Activated CD4-positive, alpha-beta T cell treated with anti-CD3 and anti-CD28 coated beads for 36 hours (primary cell): Measurements from ENCODE around the gene MUS81. TPM values are rescaled to one million over a fixed set of nuclear protein-coding genes. Genes with fewer than 3 reads are reported as not detected.
A peak's percentile ranks its signal among the peaks of the same experiment; 100 is the strongest.
"Not testable (repeated sequence)": the region's sequence is repeated elsewhere in the genome, so short reads cannot be mapped to it uniquely, and the experiment has no call there.

Experiments used
- ATAC-seq: fragments of 200-7000 bp; cut with Tn5 transposase; one replicate; pipeline ENCODE4 v1.10.0; 2021; ENCODE audit warnings: mild to moderate bottlenecking, moderate library complexity
- CTCF ChIA-PET: fragments of 350-600 bp; sonication (Branson Sonifier 250); formaldehyde crosslinking; loops from one replicate; lab custom pipeline; 2021; ENCODE audit warnings: antibody characterized with exemption; lab: Charles Lee
- POLR2A ChIA-PET: fragments of 350-600 bp; sonication (Branson Sonifier 250); formaldehyde crosslinking; loops from one replicate; lab custom pipeline; 2021; ENCODE audit warnings: antibody characterized with exemption, inconsistent platforms; lab: Charles Lee
- DNase-seq: peaks from one replicate; pipeline ENCODE4 v3.0.0-alpha.2; 2020
- H3K27ac Mint-ChIP-seq: one replicate; pipeline ENCODE4 v1.8.0; 2021; ENCODE audit warnings: mixed read lengths
- H3K27me3 Mint-ChIP-seq: one replicate; pipeline ENCODE4 v1.8.0; 2021; ENCODE audit warnings: mixed read lengths
- H3K36me3 Mint-ChIP-seq: one replicate; pipeline ENCODE4 v1.8.0; 2021; ENCODE audit warnings: low read depth, mixed read lengths
- H3K4me1 Mint-ChIP-seq: one replicate; pipeline ENCODE4 v1.8.0; 2021; ENCODE audit warnings: mixed read lengths
- H3K4me3 Mint-ChIP-seq: one replicate; pipeline ENCODE4 v1.8.0; 2021; ENCODE audit warnings: mild to moderate bottlenecking, moderate library complexity, mixed read lengths
- H3K9me3 Mint-ChIP-seq: one replicate; pipeline ENCODE4 v1.8.0; 2021; ENCODE audit warnings: low read depth, mixed read lengths
- intact Hi-C, 2 experiments: fragments of 100-400 bp; cut with DNase I in 1 of 2; cut with micrococcal nuclease in 1 of 2; formaldehyde crosslinking; loops; one replicate each; pipeline versions ENCODE4 v1.14.2 to v1.15.1; 2022 to 2024; cut with DNase I, micrococcal nuclease
- total RNA-seq, 2 experiments: library from RNA; stranded (reverse); gene quantifications; one replicate each; pipeline ENCODE4 v1.2.3, GENCODE V29; 2021

MUS81 gene
- total RNA-seq, 2 experiments from 2014 or later, result 59.2 to 67.8 TPM

- H3K4me3 Mint-ChIP-seq, DNase-seq, H3K9me3 Mint-ChIP-seq, H3K27me3 Mint-ChIP-seq, H3K27ac Mint-ChIP-seq, ATAC-seq, intact Hi-C loops, H3K4me1 Mint-ChIP-seq: not testable (repeated sequence)
- H3K36me3 Mint-ChIP-seq, result peaks cover 23% of the 10 kb centered on the region
- POLR2A ChIA-PET, result interaction anchor here (2.5 kb wide), 1 partner anchor 10 kb away, joined by 8 read pairs; no protein-coding TSS in a partner anchor
- CTCF ChIA-PET, result interaction anchor here (0.7 to 3.1 kb wide), 8 partner anchors 11 to 195 kb away, joined by 3 to 11 read pairs (median 4); partner anchors contain the start of gene MUS81
These were observed 11.5 kb upstream of the MUS81 start for GRCh38 chr11:65848693-65849092.

GRCh38 chr11:65849366-65849765 is 10.9 kb upstream of the MUS81 start:
- ChIA-PET POLR2A (interaction anchor here (2.5 kb wide), 1 partner anchor 10 kb away, joined by 8 read pairs; no protein-coding TSS in a partner anchor), CTCF (interaction anchor here (0.9 to 3.1 kb wide), 6 partner anchors 10 to 196 kb away, joined by 3 to 11 read pairs (median 6); partner anchors contain the start of genes KAT5 and MUS81)
- ATAC-seq, result no peak

GRCh38 chr11:65849771-65850216 is 10.4 kb upstream of the MUS81 start:
- peaks cover 3% of the 10 kb centered on the region for H3K9me3 Mint-ChIP-seq
- H3K4me1 Mint-ChIP-seq, result peaks cover 7% of the 10 kb centered on the region
- H3K36me3 Mint-ChIP-seq, result peaks cover 34% of the 10 kb centered on the region
- no peak overlapping the region for H3K4me3 Mint-ChIP-seq
- ATAC-seq (no peak), DNase-seq (no peak)
- POLR2A ChIA-PET, result interaction anchor here (2.5 kb wide), 1 partner anchor 9 kb away, joined by 8 read pairs; no protein-coding TSS in a partner anchor
- intact Hi-C loops, result no loop called here
- H3K27ac Mint-ChIP-seq, result no peak overlapping the region
- H3K27me3 Mint-ChIP-seq, result no peaks in the 10 kb centered on the region
- CTCF ChIA-PET, result interaction anchor here (1.1 to 3.1 kb wide), 6 partner anchors 10 to 197 kb away, joined by 3 to 11 read pairs (median 6); partner anchors contain the start of genes KAT5 and MUS81

More at GRCh38 chr11:65849366-65849765, 10.9 kb upstream of the MUS81 start:
- no peak overlapping the region for H3K27ac Mint-ChIP-seq
- intact Hi-C loops, result no loop called here
- peaks cover 2% of the 10 kb centered on the region for H3K4me1 Mint-ChIP-seq
- peaks cover 3% of the 10 kb centered on the region for H3K9me3 Mint-ChIP-seq
- H3K36me3 Mint-ChIP-seq, result peaks cover 29% of the 10 kb centered on the region
- H3K27me3 Mint-ChIP-seq, result no peaks in the 10 kb centered on the region
- no peak for DNase-seq
- no peak overlapping the region for H3K4me3 Mint-ChIP-seq

GRCh38 chr11:65850217-65851082 is 9.8 kb upstream of the MUS81 start:
- peaks cover 38% of the 10 kb centered on the region for H3K36me3 Mint-ChIP-seq
- intact Hi-C loops, result no loop called here
- H3K27ac Mint-ChIP-seq, result no peak overlapping the region
- CTCF ChIA-PET, result interaction anchor here (0.5 to 3.1 kb wide), 10 partner anchors 9 to 1383 kb away, joined by 3 to 14 read pairs (median 4); partner anchors contain the start of genes KAT5 and MUS81
- H3K4me3 Mint-ChIP-seq, result no peak overlapping the region
- H3K4me1 Mint-ChIP-seq, result peaks cover 12% of the 10 kb centered on the region
- POLR2A ChIA-PET, result interaction anchor here (1.3 to 2.5 kb wide), 2 partner anchors 9 to 11 kb away, joined by 6 to 8 read pairs; no protein-coding TSS in a partner anchor
- peaks cover 3% of the 10 kb centered on the region for H3K9me3 Mint-ChIP-seq
- no peaks in the 10 kb centered on the region for H3K27me3 Mint-ChIP-seq
- ATAC-seq, result no peak
- DNase-seq, result no peak

GRCh38 chr11:65851083-65851579 is 9.1 kb upstream of the MUS81 start:
- ChIA-PET POLR2A (interaction anchor here (1.2 to 2.5 kb wide), 4 partner anchors 8 to 107 kb away, joined by 3 to 8 read pairs (median 4); no protein-coding TSS in a partner anchor), CTCF (interaction anchor here (0.5 to 3.1 kb wide), 11 partner anchors 9 to 1383 kb away, joined by 3 to 14 read pairs (median 3); partner anchors contain the start of gene MUS81)
- Mint-ChIP-seq H3K4me1 (peaks cover 19% of the 10 kb centered on the region), H3K27me3 (no peaks in the 10 kb centered on the region), H3K36me3 (peaks cover 45% of the 10 kb centered on the region), H3K4me3 (no peak overlapping the region), H3K9me3 (peaks cover 3% of the 10 kb centered on the region), H3K27ac (no peak overlapping the region)
- no peak for DNase-seq
- peak; percentile 45 for ATAC-seq
- intact Hi-C loops, result no loop called here

GRCh38 chr11:65851811-65852507 is 8.3 kb upstream of the MUS81 start:
- no peaks in the 10 kb centered on the region for H3K27me3 Mint-ChIP-seq
- ATAC-seq (no peak), DNase-seq (no peak)
- peaks cover 3% of the 10 kb centered on the region for H3K9me3 Mint-ChIP-seq
- H3K4me1 Mint-ChIP-seq, result peaks cover 26% of the 10 kb centered on the region
- ChIA-PET CTCF (interaction anchor here (0.6 to 2.0 kb wide), 12 partner anchors 8 to 224 kb away, joined by 3 to 14 read pairs (median 3); partner anchors contain the start of genes BANF1 and MUS81), POLR2A (interaction anchor here (0.8 to 1.4 kb wide), 7 partner anchors 9 to 316 kb away, joined by 3 to 6 read pairs (median 3); partner anchors contain the start of gene SNX32)
- intact Hi-C loops, result no loop called here
- peaks cover 53% of the 10 kb centered on the region for H3K36me3 Mint-ChIP-seq
- no peak overlapping the region for H3K27ac Mint-ChIP-seq
- no peak overlapping the region for H3K4me3 Mint-ChIP-seq

- DNase-seq (no peak), ATAC-seq (no peak)
- POLR2A ChIA-PET, result interaction anchor here (0.6 to 1.4 kb wide), 7 partner anchors 19 to 317 kb away, joined by 3 to 4 read pairs (median 3); partner anchors contain the start of gene SNX32
- no peaks in the 10 kb centered on the region for H3K27me3 Mint-ChIP-seq
- intact Hi-C loops, result no loop called here
- peaks cover 3% of the 10 kb centered on the region for H3K9me3 Mint-ChIP-seq
- peaks cover 53% of the 10 kb centered on the region for H3K36me3 Mint-ChIP-seq
- H3K4me1 Mint-ChIP-seq, result peaks cover 26% of the 10 kb centered on the region
- H3K4me3 Mint-ChIP-seq, result no peak overlapping the region
- no peak overlapping the region for H3K27ac Mint-ChIP-seq
- CTCF ChIA-PET, result interaction anchor here (0.8 to 2.0 kb wide), 8 partner anchors 7 to 189 kb away, joined by 3 to 14 read pairs (median 3); partner anchors contain the start of genes BANF1 and MUS81
These were observed 7.6 kb upstream of the MUS81 start for GRCh38 chr11:65852508-65853245.

GRCh38 chr11:65853246-65853979 is 6.8 kb upstream of the MUS81 start:
- Mint-ChIP-seq H3K27ac (no peak overlapping the region), H3K27me3 (no peaks in the 10 kb centered on the region), H3K4me1 (peaks cover 28% of the 10 kb centered on the region), H3K9me3 (peaks cover 3% of the 10 kb centered on the region), H3K4me3 (peak overlapping the region; percentile 6), H3K36me3 (peaks cover 53% of the 10 kb centered on the region)
- ChIA-PET POLR2A (interaction anchor here (0.6 to 1.4 kb wide), 5 partner anchors 20 to 141 kb away, joined by 3 to 4 read pairs (median 3); partner anchors contain the start of gene SNX32), CTCF (interaction anchor here (0.8 to 1.7 kb wide), 5 partner anchors 8 to 81 kb away, joined by 3 read pairs; no protein-coding TSS in a partner anchor)
- ATAC-seq, result no peak
- no peak for DNase-seq
- intact Hi-C loops, result no loop called here

- peak overlapping the region; percentile 53 for H3K4me3 Mint-ChIP-seq
- H3K4me1 Mint-ChIP-seq, result peaks cover 29% of the 10 kb centered on the region
- peak overlapping the region; percentile 37 for H3K27ac Mint-ChIP-seq
- POLR2A ChIA-PET, result no interaction called here
- ATAC-seq (no peak), DNase-seq (no peak)
- H3K27me3 Mint-ChIP-seq, result no peaks in the 10 kb centered on the region
- peaks cover 3% of the 10 kb centered on the region for H3K9me3 Mint-ChIP-seq
- intact Hi-C loops, result no loop called here
- CTCF ChIA-PET, result interaction anchor here (0.8 kb wide), 1 partner anchor 19 kb away, joined by 3 read pairs; no protein-coding TSS in a partner anchor
- H3K36me3 Mint-ChIP-seq, result peaks cover 53% of the 10 kb centered on the region
These were observed 6.1 kb upstream of the MUS81 start for GRCh38 chr11:65854161-65854592.
